Mesodermal cell (in vitro differentiated cells): Measurements from ENCODE around the gene TRMT10B.

Experiments
- H3K27ac ChIP-seq: 2 replicates; pipeline ENCODE4 v1.7.0; 2013; ENCODE audit warnings: mild to moderate bottlenecking, low read depth, low read length, moderate library complexity; ENCODE audit not compliant: severe bottlenecking
- H3K36me3 ChIP-seq: 2 replicates; pipeline ENCODE4 v1.7.1; 2013; ENCODE audit warnings: mild to moderate bottlenecking, low read length, moderate library complexity; ENCODE audit not compliant: control insufficient read depth, insufficient read depth
- H3K4me1 ChIP-seq: one replicate; pipeline ENCODE4 v1.7.1; 2013; ENCODE audit warnings: mild to moderate bottlenecking, low read length; ENCODE audit not compliant: insufficient read depth, control insufficient read depth, poor library complexity, severe bottlenecking
- H3K4me3 ChIP-seq: 2 replicates; pipeline ENCODE4 v1.7.0; 2013; ENCODE audit warnings: low read length, control low read depth, mild to moderate bottlenecking; ENCODE audit not compliant: insufficient read depth, poor library complexity, severe bottlenecking; ENCODE audit errors: extremely low read depth
- H3K9me3 ChIP-seq: 2 replicates; pipeline ENCODE4 v1.7.1; 2013; ENCODE audit warnings: mild to moderate bottlenecking, low read length, moderate library complexity; ENCODE audit not compliant: control insufficient read depth
- WGBS, 2 experiments: methylation state at CpG; one replicate each; pipeline ENCODE4 v1.1.5; 2013; ENCODE audit warnings: missing lambda C conversion rate in 2 of 2; ENCODE audit not compliant: insufficient coverage in 2 of 2; 5-methylcytosine and 5-hydroxymethylcytosine counted together

Gene TRMT10B

DNA sequence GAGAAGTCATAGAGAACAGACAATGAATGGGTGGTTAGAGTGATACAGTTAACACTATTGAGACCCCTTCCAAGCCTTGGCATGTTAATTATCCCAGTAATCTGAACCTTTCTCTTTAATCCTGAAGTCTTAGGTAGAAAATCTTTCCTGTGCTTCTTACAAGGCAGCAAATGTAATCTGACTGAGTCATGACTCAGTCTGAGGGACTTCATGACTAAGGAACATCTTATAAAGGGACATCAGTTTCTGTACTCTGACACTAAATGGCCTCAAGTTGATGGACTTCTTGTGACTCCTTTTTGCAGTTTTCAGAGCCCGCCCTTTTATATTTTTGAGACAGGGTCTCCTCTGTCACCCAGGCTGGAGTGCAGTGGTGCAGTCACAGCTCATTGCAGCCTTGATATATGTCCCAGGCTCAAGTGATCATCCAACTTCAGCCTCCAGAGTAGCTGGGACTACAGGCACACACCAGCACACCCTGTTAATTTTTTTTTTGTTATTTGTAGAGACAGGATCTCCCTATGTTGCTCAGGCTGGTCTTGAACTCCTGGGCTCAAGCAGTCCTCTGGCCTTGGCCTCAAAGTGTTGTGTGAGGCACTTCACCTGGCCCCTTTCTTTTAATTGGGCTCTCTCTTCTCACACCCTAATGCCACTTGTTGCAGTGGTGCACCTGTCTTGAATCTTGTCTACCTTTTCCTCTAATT is 21.8 kb downstream of the TRMT10B start:
- WGBS, 2 experiments, result 83 to 100% methylated on average over 1 of the region's 1 CpG
- Histone ChIP-seq H3K9me3 (no peaks in the 10 kb centered on the region), H3K4me1 (no peaks in the 10 kb centered on the region), H3K27ac (no peak overlapping the region), H3K36me3 (peaks cover 54% of the 10 kb centered on the region), H3K4me3 (no peak overlapping the region)

DNA sequence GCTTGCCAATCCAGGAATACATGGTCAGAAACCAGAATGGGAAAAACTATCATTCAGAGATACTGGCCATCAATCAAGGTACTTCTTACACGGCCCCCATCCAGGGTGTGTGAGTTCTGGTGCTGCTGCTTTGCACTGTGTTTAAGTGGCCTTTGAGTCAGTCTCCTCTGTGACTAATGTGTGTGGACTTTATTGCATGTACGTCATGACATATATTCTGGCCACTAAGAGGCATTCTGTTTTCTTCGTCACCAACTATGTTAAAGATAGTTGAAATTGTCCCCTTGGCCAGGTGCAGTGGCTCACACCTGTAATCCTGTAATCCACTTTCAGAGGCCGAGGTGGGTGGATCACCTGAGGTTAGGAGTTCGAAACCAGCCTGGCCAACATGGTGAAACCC is 22.7 kb downstream of the TRMT10B start:
- WGBS, 2 experiments, result 94 to 100% methylated on average over 2 to 4 of the region's 5 CpGs
- H3K36me3 ChIP-seq, result peaks cover 64% of the 10 kb centered on the region
- H3K4me1 ChIP-seq, result no peaks in the 10 kb centered on the region
- H3K4me3 ChIP-seq, result no peak overlapping the region
- no peaks in the 10 kb centered on the region for H3K9me3 ChIP-seq
- H3K27ac ChIP-seq, result no peak overlapping the region

DNA sequence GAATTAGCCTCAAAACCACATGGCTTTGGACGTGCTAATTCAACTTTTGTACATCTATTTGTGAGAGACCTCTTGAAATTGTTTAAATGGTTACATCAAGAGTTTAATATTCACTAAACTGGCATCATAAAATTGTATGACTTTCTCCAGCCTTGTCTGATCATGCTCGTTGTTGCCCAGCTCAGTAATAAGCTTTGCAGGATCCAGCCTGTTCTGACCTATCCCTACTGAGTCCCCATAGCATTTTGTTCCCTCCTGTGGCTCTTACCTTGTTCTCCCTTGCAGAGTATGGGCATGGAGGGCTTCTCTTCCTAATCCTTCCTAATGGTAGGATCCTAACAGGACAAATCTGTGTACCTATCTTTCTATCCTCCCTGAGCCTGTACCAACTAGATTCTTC is 24.9 kb downstream of the TRMT10B start:
- H3K36me3 ChIP-seq, result peaks cover 74% of the 10 kb centered on the region
- no peaks in the 10 kb centered on the region for H3K9me3 ChIP-seq
- 83 to 100% methylated on average over 1 of the region's 2 CpGs for WGBS, 2 experiments
- no peak overlapping the region for H3K27ac ChIP-seq
- peaks cover under 1% of the 10 kb centered on the region for H3K4me1 ChIP-seq
- no peak overlapping the region for H3K4me3 ChIP-seq

DNA sequence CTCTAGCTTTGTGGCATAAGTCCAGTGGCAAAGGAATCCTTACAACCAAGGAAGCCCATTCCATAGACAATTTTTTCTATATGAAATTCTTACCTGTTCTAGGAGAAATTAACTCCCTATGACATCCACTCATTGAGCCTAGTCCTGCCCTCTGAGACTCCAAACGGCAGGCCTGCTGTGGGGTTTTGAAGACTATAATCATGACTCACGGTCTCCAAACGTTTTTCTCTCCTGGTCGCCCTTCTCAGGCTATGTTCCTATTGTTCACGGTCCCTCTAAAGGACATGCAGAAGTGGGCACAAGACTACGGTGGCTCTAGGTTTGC is 30.6 kb downstream of the TRMT10B start:
- peaks cover 44% of the 10 kb centered on the region for H3K36me3 ChIP-seq
- H3K4me3 ChIP-seq, result peak overlapping the region; percentile 77
- peak overlapping the region; percentile 50 for H3K27ac ChIP-seq
- H3K9me3 ChIP-seq, result no peaks in the 10 kb centered on the region
- 0 to 7% methylated on average over 6 of the region's 6 CpGs for WGBS, 2 experiments
- peaks cover 7% of the 10 kb centered on the region for H3K4me1 ChIP-seq

DNA sequence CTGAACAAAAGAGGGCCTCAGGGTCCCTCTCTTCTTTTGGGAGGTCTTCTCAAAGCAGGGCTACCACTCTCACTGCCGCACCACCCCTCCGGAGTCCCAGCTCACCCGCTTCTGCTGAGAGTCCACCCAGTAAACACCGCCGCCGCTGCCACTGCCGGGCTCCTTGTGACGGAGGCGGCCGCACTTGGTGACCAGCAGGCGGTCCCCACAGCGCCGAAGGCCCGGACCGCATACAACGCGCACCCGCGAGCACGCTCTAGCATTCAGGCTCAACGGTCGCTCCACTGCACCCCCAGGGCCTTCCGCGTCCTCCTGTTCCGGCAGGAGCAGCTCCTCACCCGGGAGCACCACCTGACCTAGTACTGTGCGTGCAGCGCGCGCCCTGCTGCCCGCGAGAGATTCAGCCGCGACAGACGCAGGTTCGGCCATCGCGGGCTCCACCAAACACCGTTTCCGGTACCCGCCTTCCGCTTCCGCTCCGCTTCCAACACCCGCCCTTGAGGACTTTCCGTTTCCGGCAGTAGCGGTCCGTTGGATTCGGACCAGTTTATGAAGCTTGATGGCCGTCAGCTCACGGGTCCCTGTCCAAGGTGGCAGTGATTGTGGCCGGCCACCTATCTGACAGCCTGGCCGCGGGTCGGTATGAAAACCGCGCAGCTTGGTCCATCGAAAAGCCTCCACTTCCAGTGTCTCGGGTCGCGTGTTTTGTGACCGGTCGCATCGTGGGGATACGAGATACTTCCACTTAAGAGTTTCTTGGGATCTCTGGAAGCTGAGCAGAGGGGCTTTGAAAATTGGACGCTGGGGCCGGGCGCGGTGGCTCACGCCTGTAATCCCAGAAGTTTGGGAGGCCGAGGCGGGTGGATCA is 31.2 kb downstream of the TRMT10B start, which contains the start of gene EXOSC3:
EXOSC3 (minus strand) TSS at position 449 of the 868 bp plus-strand sequence; CDS start at position 429, 20 bp downstream.
- H3K4me1 ChIP-seq, result peaks cover 7% of the 10 kb centered on the region
- H3K4me3 ChIP-seq, result peak within 1 kb of the TSS; percentile 77
- H3K9me3 ChIP-seq, result no peaks in the 10 kb centered on the region
- peaks cover 39% of the 10 kb centered on the region for H3K36me3 ChIP-seq
- H3K27ac ChIP-seq, result peak within 1 kb of the TSS; percentile 50
- WGBS, 2 experiments, result 0% methylated on average over 66 to 71 of the region's 73 CpGs

DNA sequence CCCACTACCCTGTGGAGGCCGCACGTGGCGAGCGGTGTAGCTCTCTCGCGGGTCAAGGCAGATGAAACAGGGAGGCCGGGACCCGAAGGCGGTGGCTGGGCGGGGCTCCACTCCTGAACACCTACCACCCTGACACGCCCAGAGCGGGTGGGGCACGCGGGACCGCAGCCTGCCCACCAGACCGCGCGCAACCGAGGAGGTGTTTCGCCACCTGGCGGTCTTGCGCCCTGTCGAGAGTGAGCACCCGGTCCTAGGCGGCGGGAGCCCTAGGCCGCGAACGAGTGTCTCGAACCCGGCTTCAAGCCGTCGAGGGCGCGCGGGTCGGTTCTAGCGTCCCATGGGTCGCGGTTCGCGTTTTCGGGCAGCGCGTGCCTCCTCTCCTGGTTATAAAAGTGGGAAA is 33.5 kb downstream of the TRMT10B start:
- H3K4me1 ChIP-seq, result peaks cover 7% of the 10 kb centered on the region
- no peaks in the 10 kb centered on the region for H3K9me3 ChIP-seq
- no peak overlapping the region for H3K27ac ChIP-seq
- WGBS, 2 experiments, result 94 to 96% methylated on average over 31 to 35 of the region's 45 CpGs
- H3K4me3 ChIP-seq, result no peak overlapping the region
- H3K36me3 ChIP-seq, result peaks cover 18% of the 10 kb centered on the region

DNA sequence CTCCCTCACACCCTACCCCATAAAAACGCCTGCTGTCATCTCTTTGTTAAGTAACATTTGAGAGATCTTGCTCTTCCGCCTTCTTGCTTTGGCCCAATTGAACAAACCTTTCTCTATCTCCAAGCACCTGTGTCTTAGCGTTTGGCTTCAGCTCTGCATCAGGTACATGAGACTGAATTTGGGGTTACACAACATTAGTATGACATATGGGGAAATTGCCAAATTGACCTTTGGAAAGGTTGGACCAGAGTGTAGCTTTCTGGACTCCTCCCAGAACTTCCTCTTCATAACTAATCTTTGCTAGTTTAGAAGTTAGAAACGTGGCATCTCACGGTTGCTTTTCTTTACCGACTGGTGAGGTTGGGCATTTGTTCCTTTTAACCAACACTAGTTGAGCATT is 34.7 kb downstream of the TRMT10B start:
- Histone ChIP-seq H3K4me3 (no peak overlapping the region), H3K36me3 (peaks cover 5% of the 10 kb centered on the region), H3K27ac (no peak overlapping the region), H3K9me3 (no peaks in the 10 kb centered on the region), H3K4me1 (peaks cover 7% of the 10 kb centered on the region)
- 75 to 96% methylated on average over 2 to 6 of the region's 6 CpGs for WGBS, 2 experiments

DNA sequence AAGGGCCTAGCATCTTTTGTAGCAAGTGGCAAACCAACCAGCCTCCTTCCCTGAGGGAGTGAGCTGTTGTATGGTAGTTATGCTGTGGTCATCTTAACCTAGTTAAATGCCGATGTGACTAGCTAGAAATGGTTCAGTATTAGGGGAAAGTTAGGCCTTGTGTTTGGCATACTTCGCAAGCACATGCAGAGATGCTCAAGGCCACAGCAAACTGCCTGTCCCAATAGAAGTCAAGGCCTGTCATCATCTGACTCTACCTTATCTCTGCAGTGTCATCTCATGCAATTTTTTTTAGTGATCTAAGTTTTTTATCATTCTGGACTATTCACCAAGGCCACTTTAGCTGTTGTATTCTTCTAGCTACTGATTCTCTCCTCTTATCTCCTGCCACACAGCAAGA is 36.5 kb downstream of the TRMT10B start:
- no peak overlapping the region for H3K27ac ChIP-seq
- 89 to 100% methylated on average over 2 of the region's 2 CpGs for WGBS, 2 experiments
- no peaks in the 10 kb centered on the region for H3K36me3 ChIP-seq

DNA sequence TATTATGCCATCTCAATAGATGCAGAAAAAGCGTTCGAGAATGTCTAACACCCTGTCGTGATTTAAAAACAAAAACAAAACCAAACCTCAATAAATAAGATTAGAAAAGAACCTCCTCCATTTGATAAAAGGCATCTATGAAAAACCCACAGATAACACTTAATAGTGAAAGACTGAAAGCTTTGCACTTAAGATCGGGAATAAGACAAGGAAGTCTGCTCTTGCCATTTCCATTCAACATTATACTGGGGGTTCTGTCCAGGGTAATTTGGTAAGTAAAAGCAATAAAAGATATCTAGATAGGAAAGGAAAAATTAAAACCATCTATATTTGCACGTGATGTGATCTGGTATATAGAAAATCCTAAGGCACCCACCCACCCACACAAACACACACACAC is 38.5 kb downstream of the TRMT10B start:
- Histone ChIP-seq H3K9me3 (no peaks in the 10 kb centered on the region), H3K4me1 (no peaks in the 10 kb centered on the region), H3K4me3 (no peak overlapping the region), H3K36me3 (no peaks in the 10 kb centered on the region), H3K27ac (no peak overlapping the region)
- WGBS, 2 experiments, result no CpG with 5 or more reads among the region's 5 CpGs

More for the DNA sequence above, 36.5 kb downstream of the TRMT10B start:
- H3K4me1 ChIP-seq, result no peaks in the 10 kb centered on the region
- no peak overlapping the region for H3K4me3 ChIP-seq
- H3K9me3 ChIP-seq, result no peaks in the 10 kb centered on the region

DNA sequence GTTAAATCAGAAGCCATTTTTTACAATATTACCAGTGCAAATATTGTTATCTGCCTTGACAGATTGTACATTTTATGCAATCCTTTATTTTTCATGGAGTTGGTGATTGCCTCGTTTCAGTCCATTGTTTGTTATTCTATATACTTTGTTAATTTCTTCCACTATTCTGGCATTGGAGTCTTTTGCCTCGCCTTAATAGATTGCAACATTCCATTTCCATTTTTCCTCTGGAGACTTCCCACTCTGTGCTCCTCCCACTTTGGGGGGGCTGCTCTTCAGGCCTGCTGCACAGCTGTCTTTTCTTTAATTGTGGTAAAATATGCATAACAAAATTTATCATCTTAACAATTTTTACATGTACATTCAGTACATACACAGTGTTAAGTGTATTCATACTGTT is 42.6 kb downstream of the TRMT10B start:
- H3K36me3 ChIP-seq, result no peaks in the 10 kb centered on the region
- H3K9me3 ChIP-seq, result no peaks in the 10 kb centered on the region
- 60% methylated on average over 1 of the region's 2 CpGs; no CpG with 5 or more reads in 1 of the 2 experiments for WGBS, 2 experiments
- H3K4me3 ChIP-seq, result no peak overlapping the region
- no peaks in the 10 kb centered on the region for H3K4me1 ChIP-seq
- H3K27ac ChIP-seq, result no peak overlapping the region

DNA sequence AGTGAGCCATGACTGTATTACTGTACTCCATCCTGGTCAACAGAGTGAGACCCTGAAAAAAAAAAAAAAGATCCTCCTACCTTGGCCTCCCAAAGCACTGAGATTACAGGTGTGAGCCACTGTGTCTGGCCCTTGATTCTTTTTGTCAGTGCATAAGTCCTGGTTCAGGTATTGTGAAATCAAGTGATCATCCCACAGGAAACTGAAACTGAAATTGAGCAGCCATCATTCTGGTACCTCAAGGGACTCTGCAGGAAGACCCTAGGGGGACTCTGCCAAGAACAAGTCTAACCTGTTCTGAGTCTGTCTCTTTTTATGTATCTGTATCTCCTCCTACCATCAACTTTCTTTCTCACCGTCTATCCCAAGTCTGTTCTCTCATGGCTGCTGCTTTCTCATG is 45.1 kb downstream of the TRMT10B start:
- WGBS, 2 experiments, result 78 to 88% methylated on average over 1 of the region's 1 CpG
- H3K4me3 ChIP-seq, result no peak overlapping the region
- no peaks in the 10 kb centered on the region for H3K9me3 ChIP-seq
- peaks cover 4% of the 10 kb centered on the region for H3K4me1 ChIP-seq
- peaks cover 4% of the 10 kb centered on the region for H3K36me3 ChIP-seq
- no peak overlapping the region for H3K27ac ChIP-seq
